BLaER1 treated with 17β-estradiol and CSF1 and Interleukin-3, amounts not matched to agents 10 nM and 100 nM (cell line): Measurements from ENCODE around the gene LGMN.

Experiments used
- H3K27ac ChIP-seq, 11 experiments: shearing (Covaris generic); formaldehyde crosslinking; 2 replicates each; pipeline ENCODE4 v1.8.1; 2022
- H3K27me3 ChIP-seq, 11 experiments: shearing (Covaris generic); formaldehyde crosslinking; 2 replicates each; pipeline ENCODE4 v1.8.1; 2022
- H3K36me3 ChIP-seq, 11 experiments: shearing (Covaris generic); formaldehyde crosslinking; 2 replicates each; pipeline ENCODE4 v1.8.1; 2022
- H3K4me1 ChIP-seq, 10 experiments: shearing (Covaris generic); formaldehyde crosslinking; 2 replicates each; pipeline ENCODE4 v1.8.1; 2022
- H3K4me2 ChIP-seq, 11 experiments: shearing (Covaris generic); formaldehyde crosslinking; 2 replicates each; pipeline ENCODE4 v1.8.1; 2022
- H3K4me3 ChIP-seq, 10 experiments: shearing (Covaris generic); formaldehyde crosslinking; 2 replicates each; pipeline ENCODE4 v1.8.1; 2022
- H3K9ac ChIP-seq, 11 experiments: shearing (Covaris generic); formaldehyde crosslinking; 2 replicates each; pipeline ENCODE4 v1.8.1; 2022
- H3K9me3 ChIP-seq, 11 experiments: shearing (Covaris generic); formaldehyde crosslinking; replicated peaks in 1 of 11; 2 replicates each; pipeline ENCODE4 v1.8.1; 2022
- H4K20me1 ChIP-seq, 11 experiments: shearing (Covaris generic); formaldehyde crosslinking; 2 replicates each; pipeline ENCODE4 v1.8.1; 2022
- Cebpa-rat ChIP-seq, 11 experiments: shearing (Covaris generic); IDR thresholded peaks; 2 replicates each; pipeline ENCODE4 v1.8.1; 2022

LGMN gene

GRCh38 chr14:92679246-92679645, 69.2 kb downstream of the LGMN start:
- H3K9me3 ChIP-seq, result peaks cover 0 to 16% (median 0%) of the 10 kb centered on the region in 11 experiments; a peak in 7 of 22 replicates
- H3K27ac ChIP-seq, result no peak overlapping the region
- peak overlapping the region in 1 of 11 experiments; percentile 56; a peak in 1 of 22 replicates for H3K9ac ChIP-seq
- peaks cover 31 to 69% (median 53%) of the 10 kb centered on the region in 10 experiments for H3K4me1 ChIP-seq
- peaks cover 30 to 98% (median 83%) of the 10 kb centered on the region in 11 experiments; a peak in 21 of 22 replicates for H4K20me1 ChIP-seq
- TF ChIP-seq Cebpa-rat (IDR thresholded peaks at IDR 0.05), result no peak
- peak overlapping the region in 10 of 11 experiments; percentile 0 to 60 (median 34); a peak in 14 of 22 replicates for H3K4me2 ChIP-seq
- H3K27me3 ChIP-seq, result peaks cover 0 to 42% (median 32%) of the 10 kb centered on the region in 11 experiments; a peak in 19 of 22 replicates
- H3K4me3 ChIP-seq, result 0 out of 20 replicates have a peak overlapping the region, but pooled peaks of 1 of the 10 experiments have one; percentile 28
- H3K36me3 ChIP-seq, result peaks cover 0 to 90% (median 60%) of the 10 kb centered on the region in 11 experiments; a peak in 15 of 22 replicates

DNA sequence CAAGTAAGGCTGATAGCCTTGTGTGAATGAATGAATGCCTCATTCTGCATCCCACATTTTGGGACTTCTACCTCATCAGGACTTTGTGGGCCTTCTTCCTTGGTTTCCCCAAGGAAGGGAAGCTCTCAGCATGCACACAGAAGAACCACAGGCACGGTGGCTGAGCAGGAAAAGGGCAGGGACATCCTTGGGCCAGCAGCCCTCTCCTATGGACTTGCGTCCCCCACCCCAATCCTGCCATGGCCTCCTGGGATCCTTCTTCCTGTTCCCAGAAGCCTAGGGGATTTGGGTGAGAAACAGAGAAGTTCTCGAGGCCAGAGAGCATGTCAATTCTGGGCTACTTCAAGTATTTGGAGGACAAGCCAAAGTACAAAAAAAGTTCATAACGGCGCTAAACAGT, 69.7 kb downstream of the LGMN start:
- Histone ChIP-seq H3K9me3 (peaks cover 0 to 16% (median 0%) of the 10 kb centered on the region in 11 experiments; a peak in 7 of 22 replicates), H4K20me1 (peaks cover 30 to 98% (median 83%) of the 10 kb centered on the region in 11 experiments; a peak in 21 of 22 replicates), H3K27me3 (peaks cover 0 to 46% (median 37%) of the 10 kb centered on the region in 11 experiments; a peak in 19 of 22 replicates), H3K4me1 (peaks cover 31 to 73% (median 56%) of the 10 kb centered on the region in 10 experiments), H3K4me3 (0 out of 20 replicates have a peak overlapping the region, but pooled peaks of 1 of the 10 experiments have one; percentile 28), H3K27ac (no peak overlapping the region), H3K36me3 (peaks cover 0 to 90% (median 65%) of the 10 kb centered on the region in 11 experiments; a peak in 15 of 22 replicates), H3K9ac (peak overlapping the region in 1 of 11 experiments; percentile 56; a peak in 1 of 22 replicates), H3K4me2 (peak overlapping the region in 10 of 11 experiments; percentile 0 to 60 (median 34); a peak in 17 of 22 replicates)
- TF ChIP-seq Cebpa-rat (IDR thresholded peaks at IDR 0.05), result no peak

DNA sequence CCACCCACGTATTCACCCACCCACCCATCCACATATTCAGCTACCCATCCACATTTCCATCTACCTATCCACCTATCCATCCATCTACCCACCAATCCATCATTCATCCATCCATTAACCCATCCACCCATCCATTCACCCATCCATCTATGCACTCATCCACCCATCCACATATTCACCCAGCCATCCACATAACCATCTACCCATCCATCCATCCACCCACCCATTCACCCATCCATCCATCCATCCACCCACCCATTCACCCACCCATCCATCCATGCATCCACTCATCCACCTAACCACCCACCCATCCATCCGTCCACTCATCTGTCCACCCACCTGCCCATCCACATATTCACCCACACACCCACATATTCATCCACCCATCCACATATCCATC, 70.5 kb downstream of the LGMN start:
- H3K27me3 ChIP-seq, result peaks cover 0 to 51% (median 42%) of the 10 kb centered on the region in 11 experiments; a peak in 19 of 22 replicates
- H3K4me3 ChIP-seq, result no peak overlapping the region; a peak in 1 of 20 replicates
- H3K36me3 ChIP-seq, result peaks cover 0 to 91% (median 62%) of the 10 kb centered on the region in 11 experiments; a peak in 15 of 22 replicates
- peak overlapping the region in 10 of 11 experiments; percentile 50 to 93 (median 80); a peak in 18 of 22 replicates for H3K4me2 ChIP-seq
- no peak overlapping the region for H3K27ac ChIP-seq
- H4K20me1 ChIP-seq, result peaks cover 30 to 98% (median 85%) of the 10 kb centered on the region in 11 experiments; a peak in 21 of 22 replicates
- H3K4me1 ChIP-seq, result peaks cover 31 to 82% (median 59%) of the 10 kb centered on the region in 10 experiments
- no peak for TF ChIP-seq Cebpa-rat (IDR thresholded peaks at IDR 0.05)
- H3K9me3 ChIP-seq, result peaks cover 0 to 16% (median 0%) of the 10 kb centered on the region in 11 experiments; a peak in 7 of 22 replicates
- H3K9ac ChIP-seq, result no peak overlapping the region

DNA sequence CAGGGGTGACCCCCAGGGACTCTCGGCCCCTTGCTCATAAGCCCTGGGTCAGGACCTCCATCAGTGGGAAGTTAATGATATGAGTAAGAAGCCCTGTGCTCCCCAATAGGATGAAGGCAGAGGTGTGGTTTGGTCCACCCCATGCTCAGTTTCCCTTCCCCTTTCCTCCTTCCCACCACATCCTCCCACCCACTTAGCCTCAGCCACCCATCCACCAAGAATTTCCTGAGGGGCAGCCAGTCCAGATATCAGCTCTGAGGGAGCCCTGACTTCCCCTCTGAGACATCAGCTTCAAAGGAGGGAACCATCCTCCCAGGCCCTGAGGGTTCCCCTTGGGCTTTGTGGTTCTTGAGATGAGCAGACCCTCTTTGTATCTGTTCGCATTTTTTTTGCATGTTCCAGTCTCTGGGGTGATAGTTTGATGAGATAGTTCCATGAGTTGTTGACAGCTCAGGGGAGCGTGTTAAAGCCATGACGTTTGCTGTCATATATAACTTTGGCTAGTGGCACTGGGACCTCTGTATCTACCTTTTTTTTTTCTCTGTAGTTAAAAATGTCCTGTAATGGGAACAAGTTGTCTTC, 71.2 kb downstream of the LGMN start:
- peaks cover 0 to 91% (median 55%) of the 10 kb centered on the region in 11 experiments; a peak in 15 of 22 replicates for H3K36me3 ChIP-seq
- peak overlapping the region in 3 of 10 experiments; percentile 16 to 48 (median 18); a peak in 3 of 20 replicates for H3K4me3 ChIP-seq
- H3K9ac ChIP-seq, result peak overlapping the region in 5 of 11 experiments; percentile 19 to 62 (median 54); a peak in 9 of 22 replicates
- peak overlapping the region in 8 of 11 experiments; percentile 32 to 75 (median 56); a peak in 15 of 22 replicates for H3K27ac ChIP-seq
- peak overlapping the region; percentile 75 to 93 (median 85) for H3K4me2 ChIP-seq
- peaks cover 0 to 57% (median 42%) of the 10 kb centered on the region in 11 experiments; a peak in 19 of 22 replicates for H3K27me3 ChIP-seq
- H3K9me3 ChIP-seq, result peaks cover 0 to 13% (median 0%) of the 10 kb centered on the region in 11 experiments; a peak in 6 of 22 replicates
- peaks cover 31 to 88% (median 59%) of the 10 kb centered on the region in 10 experiments for H3K4me1 ChIP-seq
- no peak for TF ChIP-seq Cebpa-rat (IDR thresholded peaks at IDR 0.05)
- peaks cover 30 to 98% (median 84%) of the 10 kb centered on the region in 11 experiments; a peak in 21 of 22 replicates for H4K20me1 ChIP-seq

GRCh38 chr14:92676403-92677086, 71.9 kb downstream of the LGMN start:
- H3K9me3 ChIP-seq, result peaks cover 0 to 11% (median 0%) of the 10 kb centered on the region in 11 experiments; a peak in 6 of 22 replicates
- H3K4me3 ChIP-seq, result peak overlapping the region in 3 of 10 experiments; percentile 2 to 48 (median 18); a peak in 4 of 20 replicates
- peak overlapping the region in 8 of 11 experiments; percentile 39 to 75 (median 56); a peak in 17 of 22 replicates for H3K27ac ChIP-seq
- H3K9ac ChIP-seq, result peak overlapping the region in 6 of 11 experiments; percentile 19 to 62 (median 52); a peak in 11 of 22 replicates
- peaks cover 0 to 91% (median 49%) of the 10 kb centered on the region in 11 experiments; a peak in 14 of 22 replicates for H3K36me3 ChIP-seq
- H3K4me1 ChIP-seq, result peaks cover 31 to 93% (median 60%) of the 10 kb centered on the region in 10 experiments
- H3K4me2 ChIP-seq, result peak overlapping the region; percentile 75 to 93 (median 85)
- peaks cover 0 to 61% (median 44%) of the 10 kb centered on the region in 11 experiments; a peak in 19 of 22 replicates for H3K27me3 ChIP-seq
- peaks cover 30 to 98% (median 84%) of the 10 kb centered on the region in 11 experiments; a peak in 21 of 22 replicates for H4K20me1 ChIP-seq
- no peak for TF ChIP-seq Cebpa-rat (IDR thresholded peaks at IDR 0.05)

- Histone ChIP-seq H3K36me3 (peaks cover 0 to 91% (median 44%) of the 10 kb centered on the region in 11 experiments; a peak in 13 of 22 replicates), H3K4me1 (peaks cover 31 to 93% (median 57%) of the 10 kb centered on the region in 10 experiments), H3K9ac (peak overlapping the region in 9 of 11 experiments; percentile 1 to 62 (median 42); a peak in 12 of 22 replicates), H3K9me3 (peaks cover 0 to 11% (median 0%) of the 10 kb centered on the region in 11 experiments; a peak in 6 of 22 replicates), H4K20me1 (peaks cover 30 to 98% (median 85%) of the 10 kb centered on the region in 11 experiments; a peak in 21 of 22 replicates), H3K27me3 (peaks cover 0 to 61% (median 44%) of the 10 kb centered on the region in 11 experiments; a peak in 19 of 22 replicates), H3K4me2 (peak overlapping the region; percentile 75 to 93 (median 85)), H3K27ac (peak overlapping the region in 8 of 11 experiments; percentile 39 to 75 (median 56); a peak in 17 of 22 replicates), H3K4me3 (peak overlapping the region in 3 of 10 experiments; percentile 14 to 48 (median 38); a peak in 5 of 20 replicates)
- no peak for TF ChIP-seq Cebpa-rat (IDR thresholded peaks at IDR 0.05)
These were observed 72.5 kb downstream of the LGMN start for GRCh38 chr14:92675976-92676375.

- no peak for TF ChIP-seq Cebpa-rat (IDR thresholded peaks at IDR 0.05)
- Histone ChIP-seq H3K36me3 (peaks cover 0 to 91% (median 42%) of the 10 kb centered on the region in 11 experiments; a peak in 13 of 22 replicates), H3K27ac (peak overlapping the region in 6 of 11 experiments; percentile 39 to 75 (median 59); a peak in 11 of 22 replicates), H4K20me1 (peaks cover 29 to 98% (median 83%) of the 10 kb centered on the region in 11 experiments; a peak in 21 of 22 replicates), H3K4me2 (peak overlapping the region; percentile 75 to 93 (median 85)), H3K27me3 (peaks cover 0 to 61% (median 43%) of the 10 kb centered on the region in 11 experiments; a peak in 19 of 22 replicates), H3K9ac (peak overlapping the region in 6 of 11 experiments; percentile 1 to 62 (median 36); a peak in 9 of 22 replicates), H3K9me3 (peaks cover 0 to 10% (median 0%) of the 10 kb centered on the region in 11 experiments; a peak in 6 of 22 replicates), H3K4me3 (peak overlapping the region in 3 of 10 experiments; percentile 14 to 48 (median 38); a peak in 6 of 20 replicates), H3K4me1 (peaks cover 35 to 93% (median 59%) of the 10 kb centered on the region in 10 experiments)
These were observed 73.0 kb downstream of the LGMN start for GRCh38 chr14:92675421-92675820.
